CD4-positive, CD25-positive, alpha-beta regulatory T cell (primary cell): ENCODE data around the gene OTC. TPM values are rescaled to one million over a fixed set of nuclear protein-coding genes. Genes with fewer than 3 reads are reported as not detected.

ENCODE experiments used
- ATAC-seq, 2 donors: fragments of 150-1000 bp; cut with Tn5 transposase; one replicate each; pipeline ENCODE4 v1.10.0; 2021; ENCODE audit warnings: low read depth in 2 of 2, moderate number of reproducible peaks in 2 of 2, moderate library complexity in 1 of 2
- DNase-seq, 3 donors: peaks; one replicate each; pipeline versions ENCODE4 v3.0.0 to v3.0.0-alpha.2; 2012 to 2022; ENCODE audit warnings: mixed read lengths in 1 of 3
- H3K27ac ChIP-seq: one replicate; pipeline ENCODE4 v1.7.0; 2013; ENCODE audit warnings: mild to moderate bottlenecking, low read length; ENCODE audit not compliant: insufficient read depth, poor library complexity, severe bottlenecking
- H3K27me3 ChIP-seq: one replicate; pipeline ENCODE4 v1.7.0; 2013; ENCODE audit warnings: low read length; ENCODE audit not compliant: control insufficient read depth, insufficient read depth
- H3K36me3 ChIP-seq: one replicate; pipeline ENCODE4 v1.7.0; 2013; ENCODE audit warnings: mild to moderate bottlenecking, low read length, moderate library complexity; ENCODE audit not compliant: control insufficient read depth, insufficient read depth
- H3K4me1 ChIP-seq: 2 replicates; pipeline ENCODE4 v1.7.0; 2013; ENCODE audit warnings: mild to moderate bottlenecking, low read length; ENCODE audit not compliant: insufficient read depth, control insufficient read depth, poor library complexity, severe bottlenecking
- H3K4me3 ChIP-seq: one replicate; pipeline ENCODE4 v1.7.0; 2013; ENCODE audit warnings: low read depth, mild to moderate bottlenecking, low read length, moderate library complexity
- H3K9me3 ChIP-seq, 2 experiments: 1 replicate in 1 of 2; 2 replicates in 1 of 2; pipeline ENCODE4 v1.7.0; 2013; ENCODE audit warnings: low read length in 2 of 2, mild to moderate bottlenecking in 1 of 2, moderate library complexity in 1 of 2; ENCODE audit not compliant: control insufficient read depth in 2 of 2
- H3K27ac Mint-ChIP-seq, 3 donors: one replicate each; pipeline ENCODE4 v1.8.0; 2020 to 2022; ENCODE audit warnings: mild to moderate bottlenecking in 3 of 3, mixed read lengths in 3 of 3, moderate library complexity in 2 of 3
- H3K27me3 Mint-ChIP-seq: one replicate; pipeline ENCODE4 v1.8.0; 2022; ENCODE audit warnings: mild to moderate bottlenecking, mixed read lengths
- H3K36me3 Mint-ChIP-seq: one replicate; pipeline ENCODE4 v1.8.0; 2020; ENCODE audit warnings: mixed read lengths
- H3K4me1 Mint-ChIP-seq, 4 donors: one replicate each; pipeline ENCODE4 v1.8.0; 2020 to 2022; ENCODE audit warnings: mixed read lengths in 4 of 4, mild to moderate bottlenecking in 1 of 4
- H3K4me3 Mint-ChIP-seq, 4 donors: one replicate each; pipeline ENCODE4 v1.8.0; 2020 to 2022; ENCODE audit warnings: mild to moderate bottlenecking in 4 of 4, mixed read lengths in 4 of 4, moderate library complexity in 3 of 4
- H3K9me3 Mint-ChIP-seq, 7 donors: one replicate each; pipeline ENCODE4 v1.8.0; 2020 to 2022; ENCODE audit warnings: mixed read lengths in 7 of 7, mild to moderate bottlenecking in 3 of 7, moderate library complexity in 2 of 7
- polyA plus RNA-seq, 4 donors: library from polyadenylated mRNA; unstranded; fragments of 300-500 nt; fragmentation: Illumina TruSeq; gene quantifications; one replicate each; pipeline ENCODE4 v1.2.3, GENCODE V29; 2021
- total RNA-seq: library from RNA; stranded (reverse); gene quantifications from one replicate; pipeline ENCODE4 v1.2.3, GENCODE V29; 2022

Gene OTC
- total and polyA plus RNA-seq, 5 donors from 2014 or later, result not detected

DNA sequence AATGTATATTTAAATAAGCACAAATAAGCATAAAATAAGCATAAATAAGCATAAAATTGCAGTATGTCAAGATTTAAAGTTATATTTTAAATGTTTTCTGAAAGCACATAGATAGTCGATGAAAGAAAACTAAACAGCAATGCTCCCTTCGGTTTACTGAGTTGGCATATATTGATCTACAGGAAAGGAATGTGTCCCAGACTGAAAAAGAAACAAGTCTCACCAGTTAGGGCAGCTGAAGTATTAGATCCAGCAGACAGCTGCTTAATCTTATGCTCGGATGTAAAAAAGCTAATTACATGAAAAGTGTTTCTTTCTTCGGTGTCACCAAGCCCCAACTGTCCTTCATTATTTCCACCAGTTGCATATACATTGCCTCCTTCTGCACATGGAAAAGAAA, 33.8 kb upstream of the OTC start:
- no peaks in the 10 kb centered on the region for H3K4me1 ChIP-seq
- H3K36me3 Mint-ChIP-seq, result peaks cover 13% of the 10 kb centered on the region

DNA sequence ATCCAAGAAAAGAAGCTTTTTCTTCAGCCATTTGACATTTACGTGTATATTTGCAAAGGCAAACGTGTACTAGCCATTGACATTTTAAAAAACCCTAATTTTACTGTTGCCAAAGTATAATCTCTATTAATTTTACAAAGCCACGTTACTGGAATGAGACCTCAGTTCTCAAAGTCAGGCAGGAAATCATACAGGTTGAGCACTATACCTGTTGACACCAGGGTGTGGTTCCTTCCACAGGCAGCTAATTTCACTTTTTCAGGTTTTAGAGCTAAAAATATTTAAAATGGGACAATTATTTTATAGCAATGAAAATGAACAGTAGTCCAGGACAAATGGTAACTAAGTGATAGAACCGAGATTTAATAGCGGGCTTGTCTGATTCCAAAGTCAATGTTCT, 31.6 kb upstream of the OTC start:
- ATAC-seq, result no peak
- Mint-ChIP-seq H3K9me3 (no peaks in the 10 kb centered on the region), H3K36me3 (peaks cover 6% of the 10 kb centered on the region), H3K4me3 (no peak overlapping the region), H3K27ac (no peak overlapping the region), H3K4me1 (peaks cover 5 to 12% (median 7%) of the 10 kb centered on the region in 4 donors), H3K27me3 (no peaks in the 10 kb centered on the region)
- no peak overlapping the region for H3K4me3 ChIP-seq
- peaks cover 14% of the 10 kb centered on the region for H3K36me3 ChIP-seq
- DNase-seq, result no peak
- H3K9me3 ChIP-seq, result no peaks in the 10 kb centered on the region
- H3K4me1 ChIP-seq, result no peaks in the 10 kb centered on the region
- no peak overlapping the region for H3K27ac ChIP-seq
- no peaks in the 10 kb centered on the region for H3K27me3 ChIP-seq

More for the DNA sequence above, 33.8 kb upstream of the OTC start:
- no peak overlapping the region for H3K27ac ChIP-seq
- no peak for DNase-seq
- peaks cover 18% of the 10 kb centered on the region for H3K36me3 ChIP-seq
- Mint-ChIP-seq H3K4me3 (peak overlapping the region in 1 of 4 donors; percentile 89), H3K27ac (no peak overlapping the region), H3K27me3 (no peaks in the 10 kb centered on the region), H3K4me1 (peaks cover 0 to 5% (median 3%) of the 10 kb centered on the region in 4 donors), H3K9me3 (no peaks in the 10 kb centered on the region)
- H3K9me3 ChIP-seq, result no peaks in the 10 kb centered on the region
- H3K4me3 ChIP-seq, result no peak overlapping the region
- no peaks in the 10 kb centered on the region for H3K27me3 ChIP-seq
- ATAC-seq, result no peak

DNA sequence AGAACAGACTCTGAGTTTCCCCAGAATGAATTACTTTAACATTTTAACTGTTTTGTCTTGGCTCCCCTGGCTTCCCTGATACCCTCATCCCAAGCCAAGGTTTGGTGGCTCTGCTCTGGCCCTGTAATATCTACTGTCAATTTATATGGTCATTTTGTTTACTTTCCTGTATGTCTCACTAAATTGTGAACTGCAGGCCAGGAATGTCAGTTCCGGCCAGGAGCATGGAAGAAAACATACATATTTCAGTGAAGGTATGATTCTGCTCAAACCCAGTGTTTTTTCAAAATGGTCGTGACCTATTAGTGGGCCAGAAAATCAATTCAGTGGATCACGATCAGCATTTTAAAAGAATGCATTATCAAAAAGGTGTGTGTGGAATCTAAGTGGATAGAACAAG, 26.3 kb upstream of the OTC start:
- Mint-ChIP-seq H3K27me3 (no peaks in the 10 kb centered on the region), H3K27ac (peak overlapping the region in 1 of 3 donors; percentile 94), H3K4me1 (peaks cover 7 to 37% (median 24%) of the 10 kb centered on the region in 4 donors), H3K9me3 (no peaks in the 10 kb centered on the region), H3K4me3 (peak overlapping the region; percentile 92 to 97 (median 96)), H3K36me3 (no peaks in the 10 kb centered on the region)
- no peaks in the 10 kb centered on the region for H3K36me3 ChIP-seq
- no peaks in the 10 kb centered on the region for H3K27me3 ChIP-seq
- peaks cover 10% of the 10 kb centered on the region for H3K4me1 ChIP-seq
- H3K4me3 ChIP-seq, result peak overlapping the region; percentile 74
- no peak for DNase-seq
- H3K9me3 ChIP-seq, result no peaks in the 10 kb centered on the region
- H3K27ac ChIP-seq, result no peak overlapping the region
- ATAC-seq, result no peak

DNA sequence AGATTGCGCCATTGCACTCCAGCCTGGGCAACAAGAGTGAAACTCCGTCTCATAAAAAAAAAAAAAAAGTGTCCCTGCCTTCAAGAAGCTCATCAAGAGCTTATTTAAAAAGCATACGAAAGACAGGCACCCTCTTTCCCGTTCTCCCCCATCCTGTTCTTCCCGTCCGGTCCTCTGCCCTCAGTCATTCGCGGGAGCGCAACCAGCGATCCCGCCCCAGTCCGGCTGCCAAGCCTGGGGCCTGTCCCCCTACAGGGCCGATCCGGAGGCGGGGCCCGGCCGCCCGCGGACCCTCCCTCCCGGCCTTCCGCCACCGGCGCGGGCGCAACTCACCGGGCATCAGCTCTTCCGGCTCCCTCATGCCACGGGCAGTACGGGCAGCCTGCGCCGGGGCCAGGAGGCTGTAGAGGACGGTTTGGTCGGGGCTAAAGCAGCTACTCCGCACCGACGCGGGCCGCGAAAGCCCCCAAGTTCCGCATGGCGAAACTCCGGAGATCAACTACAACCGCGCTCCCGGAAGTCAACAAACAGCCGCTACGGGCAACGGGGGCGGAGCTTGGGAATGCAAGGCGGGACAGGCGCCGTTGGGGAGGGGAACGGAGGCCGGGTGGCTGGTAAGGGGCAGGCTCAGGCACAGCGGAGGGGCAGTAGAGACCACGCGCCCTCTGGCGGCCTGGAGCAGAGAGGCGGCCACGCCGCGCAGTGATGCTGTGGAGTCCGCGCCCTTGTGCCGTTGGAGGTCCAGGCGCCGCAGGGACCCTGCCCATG, 25.2 kb upstream of the OTC start, which contains the start of gene RPGR:
Gene RPGR, minus strand, starts transcription at position 503 of the 768 bp plus-strand sequence. Its CDS starts 142 bp downstream, at position 361.
- H3K36me3 ChIP-seq, result no peaks in the 10 kb centered on the region
- no peaks in the 10 kb centered on the region for H3K27me3 ChIP-seq
- ATAC-seq (peak; percentile 95 to 98), DNase-seq (peak; percentile 84 to 93 (median 90))
- no peaks in the 10 kb centered on the region for H3K9me3 ChIP-seq
- peak within 1 kb of the TSS; percentile 79 for H3K27ac ChIP-seq
- Mint-ChIP-seq H3K27me3 (no peaks in the 10 kb centered on the region), H3K4me1 (peaks cover 3 to 37% (median 24%) of the 10 kb centered on the region in 4 donors), H3K36me3 (no peaks in the 10 kb centered on the region), H3K4me3 (peak within 1 kb of the TSS; percentile 92 to 97 (median 96)), H3K9me3 (no peaks in the 10 kb centered on the region), H3K27ac (peak within 1 kb of the TSS; percentile 94 to 95 (median 94))
- H3K4me3 ChIP-seq, result peak within 1 kb of the TSS; percentile 74
- H3K4me1 ChIP-seq, result peaks cover 10% of the 10 kb centered on the region

DNA sequence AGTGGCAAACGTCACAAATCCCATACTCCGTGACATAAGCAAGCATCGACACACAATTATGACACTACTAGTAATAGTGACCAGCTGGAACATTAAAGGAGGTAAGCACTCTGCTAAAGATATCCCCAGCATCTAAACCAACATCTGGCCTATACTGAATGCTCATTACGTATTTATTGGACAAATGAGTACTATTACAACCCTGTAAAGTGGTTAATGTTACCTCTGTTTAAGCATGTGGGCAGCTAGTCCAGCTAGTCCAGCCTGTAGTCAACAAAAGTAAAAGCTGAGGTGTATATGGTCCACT, 24.7 kb upstream of the OTC start:
- Mint-ChIP-seq H3K27me3 (no peaks in the 10 kb centered on the region), H3K9me3 (no peaks in the 10 kb centered on the region), H3K36me3 (no peaks in the 10 kb centered on the region), H3K27ac (peak overlapping the region; percentile 56 to 94 (median 94)), H3K4me1 (peaks cover 3 to 37% (median 24%) of the 10 kb centered on the region in 4 donors), H3K4me3 (peak overlapping the region; percentile 92 to 97 (median 96))
- H3K4me3 ChIP-seq, result peak overlapping the region; percentile 70
- H3K9me3 ChIP-seq, result no peaks in the 10 kb centered on the region
- peak overlapping the region; percentile 79 for H3K27ac ChIP-seq
- ATAC-seq, result peak in 1 of 2 donors; percentile 5
- peaks cover 10% of the 10 kb centered on the region for H3K4me1 ChIP-seq
- no peaks in the 10 kb centered on the region for H3K36me3 ChIP-seq
- DNase-seq, result no peak
- no peaks in the 10 kb centered on the region for H3K27me3 ChIP-seq

DNA sequence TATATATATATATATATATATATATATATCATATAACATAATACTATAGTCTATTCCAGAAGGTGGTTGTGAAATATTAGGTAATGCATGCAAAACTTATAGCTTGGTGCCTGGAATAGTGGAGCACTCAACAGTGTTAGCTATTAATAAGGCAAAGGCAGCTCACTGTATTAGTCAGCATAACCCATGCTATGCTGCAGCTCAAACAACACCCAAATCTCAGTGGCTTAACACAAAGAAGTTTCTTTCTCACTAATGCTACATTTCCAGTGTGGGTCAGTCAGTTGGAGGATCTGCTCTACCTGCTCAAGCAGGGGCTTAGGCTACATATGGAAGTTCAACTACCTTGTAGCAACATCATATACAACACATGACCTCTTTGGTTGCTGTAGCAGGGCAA, 19.9 kb upstream of the OTC start:
- no peak overlapping the region for H3K27ac ChIP-seq
- ATAC-seq, result no peak
- no peaks in the 10 kb centered on the region for H3K36me3 ChIP-seq
- no peak overlapping the region for H3K4me3 ChIP-seq
- Mint-ChIP-seq H3K4me3 (no peak overlapping the region), H3K4me1 (peaks cover 0 to 14% (median 10%) of the 10 kb centered on the region in 4 donors), H3K27me3 (peaks cover 6% of the 10 kb centered on the region), H3K9me3 (no peaks in the 10 kb centered on the region), H3K36me3 (no peaks in the 10 kb centered on the region), H3K27ac (no peak overlapping the region)
- DNase-seq, result no peak
- peaks cover 5% of the 10 kb centered on the region for H3K4me1 ChIP-seq
- H3K9me3 ChIP-seq, result no peaks in the 10 kb centered on the region
- H3K27me3 ChIP-seq, result no peaks in the 10 kb centered on the region

DNA sequence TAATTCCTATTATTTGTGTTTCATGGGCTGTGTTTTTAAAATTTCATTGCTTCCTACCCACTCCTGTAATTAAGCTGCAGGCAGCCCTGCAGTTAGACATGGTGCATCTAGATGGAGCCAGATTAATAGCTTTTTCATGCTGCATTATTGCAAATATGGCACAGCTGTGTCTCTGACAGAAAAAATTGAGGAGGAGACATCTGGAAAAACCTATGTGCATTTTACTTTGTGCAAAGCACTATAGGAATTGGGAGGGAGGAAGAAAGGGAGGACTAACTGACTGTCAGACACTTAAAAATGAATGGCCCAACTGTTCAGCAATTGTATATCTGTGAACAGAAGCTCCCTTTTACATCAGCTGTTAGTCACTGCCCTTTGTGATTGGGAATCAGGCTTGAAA, 17.0 kb upstream of the OTC start:
- Mint-ChIP-seq H3K9me3 (no peaks in the 10 kb centered on the region), H3K36me3 (no peaks in the 10 kb centered on the region), H3K27me3 (peaks cover 6% of the 10 kb centered on the region), H3K4me3 (no peak overlapping the region), H3K4me1 (no peaks in the 10 kb centered on the region), H3K27ac (no peak overlapping the region)
- H3K9me3 ChIP-seq, result no peaks in the 10 kb centered on the region
- ATAC-seq (no peak), DNase-seq (no peak)
- H3K27me3 ChIP-seq, result no peaks in the 10 kb centered on the region
- H3K4me1 ChIP-seq, result no peaks in the 10 kb centered on the region
- H3K4me3 ChIP-seq, result no peak overlapping the region
- no peak overlapping the region for H3K27ac ChIP-seq
- H3K36me3 ChIP-seq, result no peaks in the 10 kb centered on the region
